ENCODE data around the gene THAP5.

DNA sequence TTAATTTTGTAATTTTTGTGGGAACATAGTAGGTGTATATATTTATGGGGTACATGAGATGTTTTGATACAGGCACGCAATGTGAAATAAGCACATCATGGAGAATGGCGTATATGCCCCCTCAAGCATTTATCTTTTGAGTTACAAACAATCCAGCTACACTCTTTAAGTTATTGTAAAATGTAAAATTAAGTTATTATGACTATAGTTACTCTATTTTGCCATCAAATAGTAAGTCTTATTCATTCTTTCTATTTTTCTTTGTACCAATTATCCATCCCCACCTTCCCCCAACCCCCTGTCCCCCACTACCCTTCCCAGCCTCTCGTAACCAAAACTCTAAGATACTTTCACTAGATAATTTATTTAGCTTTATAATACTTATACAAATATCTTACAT, 35.8 kb downstream of the THAP5 start:
- TF ChIP-seq, protein P1, sequence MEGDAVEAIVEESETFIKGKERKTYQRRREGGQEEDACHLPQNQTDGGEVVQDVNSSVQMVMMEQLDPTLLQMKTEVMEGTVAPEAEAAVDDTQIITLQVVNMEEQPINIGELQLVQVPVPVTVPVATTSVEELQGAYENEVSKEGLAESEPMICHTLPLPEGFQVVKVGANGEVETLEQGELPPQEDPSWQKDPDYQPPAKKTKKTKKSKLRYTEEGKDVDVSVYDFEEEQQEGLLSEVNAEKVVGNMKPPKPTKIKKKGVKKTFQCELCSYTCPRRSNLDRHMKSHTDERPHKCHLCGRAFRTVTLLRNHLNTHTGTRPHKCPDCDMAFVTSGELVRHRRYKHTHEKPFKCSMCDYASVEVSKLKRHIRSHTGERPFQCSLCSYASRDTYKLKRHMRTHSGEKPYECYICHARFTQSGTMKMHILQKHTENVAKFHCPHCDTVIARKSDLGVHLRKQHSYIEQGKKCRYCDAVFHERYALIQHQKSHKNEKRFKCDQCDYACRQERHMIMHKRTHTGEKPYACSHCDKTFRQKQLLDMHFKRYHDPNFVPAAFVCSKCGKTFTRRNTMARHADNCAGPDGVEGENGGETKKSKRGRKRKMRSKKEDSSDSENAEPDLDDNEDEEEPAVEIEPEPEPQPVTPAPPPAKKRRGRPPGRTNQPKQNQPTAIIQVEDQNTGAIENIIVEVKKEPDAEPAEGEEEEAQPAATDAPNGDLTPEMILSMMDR (IDR thresholded peaks at IDR 0.05; ENCODE audit: borderline replicate concordance, extremely low read depth, low read length, poor library complexity, severe bottlenecking), result no peak
- TF ChIP-seq EZH2 (IDR thresholded peaks at IDR 0.05; ENCODE audit: borderline replicate concordance, low read depth, low read length, severe bottlenecking), result no peak

All from DND-41 (cell line).